ENCODE data around the gene SMCO2. TPM values are rescaled to one million over a fixed set of nuclear protein-coding genes. Genes with fewer than 3 reads are reported as not detected.

SMCO2 gene
- total and polyA plus RNA-seq, 2 of the 8 experiments (the other 6 are each of a cell fraction or from before 2014, with no cell fraction given), result 0.24 to 0.80 TPM

- H3K36me3 ChIP-seq (ENCODE audit: control insufficient read depth in 2 of 4, insufficient read depth in 4 of 4, low read length in 3 of 4), result no peaks in the 10 kb centered on the region
- no peaks in the 10 kb centered on the region for H3K79me1 ChIP-seq (ENCODE audit: low read depth, low read length)
- no peak overlapping the region for H4K5ac ChIP-seq (ENCODE audit: insufficient read length, low read depth, low read length)
- no peak for DNase-seq (ENCODE audit: low read depth in 1 of 2, low spot score in 2 of 2)
- H2BK5ac ChIP-seq (ENCODE audit: low read depth, low read length), result no peak overlapping the region
- H3K23ac ChIP-seq (ENCODE audit: insufficient read length), result no peak overlapping the region
- FAIRE-seq, result no peak
- H3K4me3 ChIP-seq (ENCODE audit: extremely low read depth in 1 of 4, insufficient read depth in 2 of 4, low read depth in 3 of 4, low read length in 4 of 4), result no peak overlapping the region
- H3K56ac ChIP-seq (replicated peaks; ENCODE audit: insufficient read length, low read depth, low read length), result no peak overlapping the region
- H3K79me2 ChIP-seq (ENCODE audit: control insufficient read depth in 1 of 2, insufficient read depth in 2 of 2, low read length in 2 of 2), result no peaks in the 10 kb centered on the region
- H3K23me2 ChIP-seq (ENCODE audit: low read depth, low read length), result no peaks in the 10 kb centered on the region
- H2BK15ac ChIP-seq (ENCODE audit: low read length), result no peak overlapping the region
- no peaks in the 10 kb centered on the region for H4K20me1 ChIP-seq (replicated peaks in 1 of 2; ENCODE audit: control insufficient read depth in 1 of 2, insufficient read depth in 2 of 2, low read length in 2 of 2)
- CTCF ChIA-PET (ENCODE audit: partially characterized antibody), result no interaction called here
- H3K9me3 ChIP-seq (ENCODE audit: insufficient read depth in 2 of 2, low read depth in 1 of 2, low read length in 1 of 2), result no peaks in the 10 kb centered on the region
- H3K4ac ChIP-seq (replicated peaks; ENCODE audit: insufficient read length, low read depth, low read length), result no peak overlapping the region
- WGBS, 2 experiments (ENCODE audit: extremely low coverage in 1 of 2, insufficient coverage in 1 of 2, insufficient read length in 1 of 2, insufficient replicate concordance in 2 of 2, low coverage in 1 of 2, low lambda C conversion rate in 2 of 2, missing lambda C conversion rate in 1 of 2), result 74% methylated on average over 5 of the region's 5 CpGs; no CpG with 5 or more reads in 1 of the 2 experiments
- no peaks in the 10 kb centered on the region for H3K27me3 ChIP-seq (replicated peaks in 1 of 4; ENCODE audit: control insufficient read depth in 3 of 4, extremely low read depth in 1 of 4, insufficient read depth in 3 of 4, low read length in 3 of 4)
- no peak overlapping the region for H4K91ac ChIP-seq (replicated peaks; ENCODE audit: insufficient read length, low read length)
- no peak overlapping the region for H2BK12ac ChIP-seq (ENCODE audit: low read depth, low read length)
- H3K9ac ChIP-seq (replicated peaks in 1 of 4; ENCODE audit: extremely low read depth in 1 of 4, low read depth in 3 of 4, low read length in 3 of 4), result no peak overlapping the region
- H3K27ac ChIP-seq (ENCODE audit: low read depth, low read length), result no peak overlapping the region
- no peak overlapping the region for H2BK120ac ChIP-seq (replicated peaks; ENCODE audit: low read depth, low read length)
- H3K4me2 ChIP-seq (ENCODE audit: insufficient read depth in 1 of 2, low read depth in 2 of 2, low read length in 2 of 2), result no peak overlapping the region
- TF ChIP-seq FOSL1 (IDR thresholded peaks at IDR 0.05; ENCODE audit: insufficient read depth, low read depth, low read length), result no peak
- no peak for TF ChIP-seq TAF1 (IDR thresholded peaks at IDR 0.05; ENCODE audit: low read depth, low read length)
- TF ChIP-seq CHD1 (IDR thresholded peaks at IDR 0.05; ENCODE audit: low read depth, low read length), result no peak
- no peak for TF ChIP-seq JUN (IDR thresholded peaks at IDR 0.05; ENCODE audit: low read depth, low read length)
- TF ChIP-seq MAFK (IDR thresholded peaks at IDR 0.05; ENCODE audit: low read depth, low read length), result no peak
- POLR2A ChIA-PET (ENCODE audit: partially characterized antibody), result interaction anchor here (1.7 kb wide), 1 partner anchor 15 kb away, joined by 9 read pairs; the partner anchor contains the start of gene PPFIBP1
- no peak overlapping the region for H2AK5ac ChIP-seq (ENCODE audit: low read depth, low read length)
- H3K18ac ChIP-seq (ENCODE audit: extremely low read depth, low read length), result no peak overlapping the region
- no peak overlapping the region for H2BK20ac ChIP-seq (ENCODE audit: low read length)
- no peak overlapping the region for H2AFZ ChIP-seq (ENCODE audit: low read length)
- no peaks in the 10 kb centered on the region; a peak in 2 of 7 replicates for H3K4me1 ChIP-seq (replicated peaks in 1 of 4; ENCODE audit: control insufficient read depth in 3 of 4, insufficient read depth in 4 of 4, low read length in 3 of 4)
- no peak overlapping the region for H3K14ac ChIP-seq (ENCODE audit: insufficient read length)
- no peak overlapping the region for H4K8ac ChIP-seq (ENCODE audit: extremely low read depth, insufficient read depth, low read length)
Observed at GRCh38 chr12:27508736-27509431, 62.3 kb downstream of the SMCO2 start.

All from H1 (cell line).